Epidermal melanocyte (primary cell): ENCODE data around the gene C6orf132.
"Not testable (repeated sequence)": the region's sequence is repeated elsewhere in the genome, so short reads cannot be mapped to it uniquely, and the experiment has no call there.

ENCODE experiments used
- DNase-seq: peaks from one replicate; pipeline ENCODE4 v3.0.0; 2011; ENCODE audit warnings: low spot score; ENCODE audit not compliant: insufficient read length

C6orf132 gene

GRCh38 chr6:42142118-42142835, at the start of gene C6orf132:
Gene C6orf132 (minus strand): TSS chr6:42142620. CDS start chr6:42142444, 176 bp downstream.
- DNase-seq: no peak

- DNase-seq: no peak
Observed at GRCh38 chr6:42190554-42191183, 48.2 kb upstream of the C6orf132 start.

- DNase-seq: no peak
Observed at GRCh38 chr6:42188406-42188805, 46.0 kb upstream of the C6orf132 start.

GRCh38 chr6:42185597-42185996, 43.2 kb upstream of the C6orf132 start:
- DNase-seq: no peak

GRCh38 chr6:42184475-42184874, 42.1 kb upstream of the C6orf132 start:
- DNase-seq: no peak

GRCh38 chr6:42182101-42182500, 39.7 kb upstream of the C6orf132 start:
- DNase-seq: no peak

GRCh38 chr6:42179945-42180313, 37.5 kb upstream of the C6orf132 start:
- no peak for DNase-seq

- DNase-seq: no peak
Observed at GRCh38 chr6:42179261-42179944, 37.0 kb upstream of the C6orf132 start.

GRCh38 chr6:42177514-42178364, 35.3 kb upstream of the C6orf132 start:
- DNase-seq: no peak

GRCh38 chr6:42176981-42177380, 34.6 kb upstream of the C6orf132 start:
- DNase-seq: no peak

GRCh38 chr6:42175860-42176259, 33.4 kb upstream of the C6orf132 start:
- DNase-seq: no peak

GRCh38 chr6:42173101-42173500, 30.7 kb upstream of the C6orf132 start, which contains the start of gene GUCA1A:
Gene GUCA1A (plus strand): TSS chr6:42173364. CDS start chr6:42173614, 250 bp downstream.
- no peak for DNase-seq

- DNase-seq: no peak
Observed at GRCh38 chr6:42171813-42172581, 29.6 kb upstream of the C6orf132 start.

GRCh38 chr6:42169780-42170179, 27.4 kb upstream of the C6orf132 start:
- not testable (repeated sequence) for DNase-seq

- DNase-seq: no peak
Observed at GRCh38 chr6:42168650-42169049, 26.2 kb upstream of the C6orf132 start.

GRCh38 chr6:42166444-42167141, 24.2 kb upstream of the C6orf132 start:
- peak; percentile 81 for DNase-seq

- DNase-seq: no peak
Observed at GRCh38 chr6:42165016-42165415, 22.6 kb upstream of the C6orf132 start.

GRCh38 chr6:42163981-42164380, 21.6 kb upstream of the C6orf132 start:
- DNase-seq: no peak

- DNase-seq: no peak
Observed at GRCh38 chr6:42162812-42163211, 20.4 kb upstream of the C6orf132 start.

- no peak for DNase-seq
Observed at GRCh38 chr6:42162384-42162783, 20.0 kb upstream of the C6orf132 start.
